NCI-H2196 treated with DMSO at 0.1 percent for 48 hours (cell line): Measurements from ENCODE around the gene PCDHB6.
"Not testable (repeated sequence)": the region's sequence is repeated elsewhere in the genome, so short reads cannot be mapped to it uniquely, and the experiment has no call there.

Source experiments
- DNase-seq: peaks from one replicate; lab custom pipeline; 2025; ENCODE audit not compliant: unreplicated experiment; lab: John Stamatoyannopoulos, UW

The PCDHB6 gene

GRCh38 chr5:141201646-141202045, 51.8 kb downstream of the PCDHB6 start:
- DNase-seq = not testable (repeated sequence)
